ENCODE measurements around the gene TAAR1.

TAAR1 gene

GRCh38 chr6:132598473-132598872, 60.5 kb downstream of the TAAR1 start:
- no peak overlapping the region for H3K4me3 ChIP-seq (ENCODE audit: low read depth, low read length)
- peak; percentile 28 for DNase-seq (ENCODE audit: low read depth)
- peak; percentile 47 for TF ChIP-seq CTCF (IDR thresholded peaks at IDR 0.05; ENCODE audit: control insufficient read depth, extremely low read depth, insufficient read depth)

DNA sequence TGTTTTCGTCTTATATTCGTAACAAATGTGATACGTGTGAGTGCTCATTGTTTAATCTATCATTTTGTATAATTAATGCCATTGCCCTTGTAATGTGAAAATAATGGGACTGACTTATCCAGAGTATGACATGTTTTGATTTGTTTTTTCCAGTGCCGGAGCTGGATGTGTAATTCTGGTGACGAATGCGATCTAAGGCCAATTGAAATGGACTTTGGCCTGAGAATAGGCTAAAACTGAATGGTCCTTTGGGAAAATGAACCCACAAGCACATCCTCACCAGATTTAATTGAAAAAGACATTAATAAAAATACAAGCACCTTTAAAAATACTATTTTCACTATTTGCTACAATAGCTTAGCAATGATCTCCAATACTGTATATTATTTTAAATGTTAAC, 62.8 kb downstream of the TAAR1 start:
- no peak overlapping the region for H3K4me3 ChIP-seq (ENCODE audit: low read depth, low read length)
- no peak for TF ChIP-seq CTCF (IDR thresholded peaks at IDR 0.05; ENCODE audit: control insufficient read depth, extremely low read depth, insufficient read depth)
- no peak for DNase-seq (ENCODE audit: low read depth)
